ENCODE measurements around the gene AFAP1.

- TF ChIP-seq CTCF (optimal IDR thresholded peaks at IDR 0.05 in 1 of 3, IDR thresholded peaks at IDR 0.05 in 1 of 3, conservative IDR thresholded peaks at IDR 0.05 in 1 of 3; ENCODE audit: extremely low read depth in 1 of 3, insufficient read depth in 2 of 3, low read length in 3 of 3) (no peak), EZH2 (IDR thresholded peaks at IDR 0.05; ENCODE audit: low read length) (no peak)
Measured at GRCh38 chr4:7757501-7758471, 181.9 kb downstream of the AFAP1 start.
